WTC11 (cell line): Measurements from ENCODE around the gene PLPPR1.

Source experiments
- ATF2 ChIP-seq: sonication (generic); formaldehyde crosslinking; IDR thresholded peaks from 2 replicates; pipeline ENCODE4 v1.8.1; 2022; ENCODE audit warnings: low read depth, missing genetic modification reagents, borderline replicate concordance
- CTCF ChIP-seq: fragments of 200-600 bp; IDR thresholded peaks from 2 replicates; pipeline ENCODE4 v1.8.0; 2022; ENCODE audit warnings: antibody characterized with exemption
- E2F1 ChIP-seq: sonication (generic); formaldehyde crosslinking; IDR thresholded peaks from 2 replicates; pipeline ENCODE4 v1.8.0; 2022; ENCODE audit warnings: mild to moderate bottlenecking, missing genetic modification reagents
- ERG ChIP-seq: fragments of 250-450 bp; sonication (Bioruptor Pico); IDR thresholded peaks from 2 replicates; pipeline ENCODE4 v1.8.0; 2021; ENCODE audit warnings: mild to moderate bottlenecking
- ESRRA ChIP-seq: sonication (generic); formaldehyde crosslinking; IDR thresholded peaks from 2 replicates; pipeline ENCODE4 v1.8.1; 2022; ENCODE audit warnings: mild to moderate bottlenecking, missing genetic modification reagents, borderline replicate concordance
- HMGXB4 ChIP-seq: sonication (generic); formaldehyde crosslinking; IDR thresholded peaks from 2 replicates; pipeline ENCODE4 v1.8.1; 2023; ENCODE audit warnings: mild to moderate bottlenecking, moderate library complexity, missing genetic modification reagents
- NR1H2 ChIP-seq: sonication (generic); formaldehyde crosslinking; IDR thresholded peaks from 2 replicates; pipeline ENCODE4 v1.9.0; 2021; ENCODE audit warnings: mild to moderate bottlenecking, moderate library complexity, missing genetic modification reagents
- NR3C1 ChIP-seq: sonication (generic); formaldehyde crosslinking; conservative IDR thresholded peaks from 2 replicates; pipeline ENCODE4 v1.8.1; 2023; ENCODE audit warnings: low read depth, mild to moderate bottlenecking, missing genetic modification reagents
- PREB ChIP-seq: sonication (generic); formaldehyde crosslinking; IDR thresholded peaks from 2 replicates; pipeline ENCODE4 v1.8.1; 2022; ENCODE audit warnings: mild to moderate bottlenecking, missing genetic modification reagents, moderate library complexity, borderline replicate concordance
- RELA ChIP-seq: sonication (generic); formaldehyde crosslinking; IDR thresholded peaks from 2 replicates; pipeline ENCODE4 v1.8.1; 2022; ENCODE audit warnings: missing genetic modification reagents, mild to moderate bottlenecking, borderline replicate concordance
- TP53 ChIP-seq: sonication (generic); formaldehyde crosslinking; IDR thresholded peaks from 2 replicates; pipeline ENCODE4 v1.8.1; 2023; ENCODE audit warnings: mild to moderate bottlenecking, missing genetic modification reagents
- ZBTB43 ChIP-seq: sonication (generic); formaldehyde crosslinking; IDR thresholded peaks from 2 replicates; pipeline ENCODE4 v1.8.1; 2023; ENCODE audit warnings: mild to moderate bottlenecking, missing genetic modification reagents
- ZNF138 ChIP-seq: sonication (generic); formaldehyde crosslinking; conservative IDR thresholded peaks from 2 replicates; pipeline ENCODE4 v1.8.1; 2022; ENCODE audit warnings: mild to moderate bottlenecking, moderate library complexity, missing genetic modification reagents

GRCh38 chr9:101311191-101311590 is 282.7 kb downstream of the PLPPR1 start:
- no peak for TF ChIP-seq ERG (CRISPR knock-in tag)
- TF ChIP-seq ATF2 (CRISPR knock-in tag) = no peak
- no peak for TF ChIP-seq HMGXB4 (CRISPR knock-in tag)
- TF ChIP-seq CTCF = no peak
- no peak for TF ChIP-seq PREB (CRISPR knock-in tag)
- no peak for TF ChIP-seq E2F1 (CRISPR knock-in tag)
- TF ChIP-seq ZBTB43 (CRISPR knock-in tag) = no peak
- no peak for TF ChIP-seq NR1H2 (CRISPR knock-in tag)
- TF ChIP-seq ZNF138 (CRISPR knock-in tag) = no peak
- TF ChIP-seq RELA (CRISPR knock-in tag) = no peak
- TF ChIP-seq NR3C1 (CRISPR knock-in tag) = no peak
- TF ChIP-seq ESRRA (CRISPR knock-in tag) = no peak
- no peak for TF ChIP-seq TP53 (CRISPR knock-in tag)
